CD4-positive, alpha-beta T cell (primary cell): ENCODE results near the gene BRK1. TPM values are rescaled to one million over a fixed set of nuclear protein-coding genes. Genes with fewer than 3 reads are reported as not detected.
"Not testable (repeated sequence)": the region's sequence is repeated elsewhere in the genome, so short reads cannot be mapped to it uniquely, and the experiment has no call there.

Experiments
- ATAC-seq: fragments of 200-7000 bp; cut with Tn5 transposase; one replicate; pipeline ENCODE4 v1.10.0; 2022; ENCODE audit warnings: mild to moderate bottlenecking; ENCODE audit not compliant: poor library complexity
- CTCF ChIA-PET: fragments of 350-600 bp; sonication (Branson Sonifier 250); formaldehyde crosslinking; loops from one replicate; lab custom pipeline; 2021; ENCODE audit warnings: antibody characterized with exemption, inconsistent platforms; lab: Charles Lee
- POLR2A ChIA-PET: fragments of 350-600 bp; sonication (Branson Sonifier 250); formaldehyde crosslinking; loops from one replicate; lab custom pipeline; 2021; ENCODE audit warnings: antibody characterized with exemption, inconsistent platforms; lab: Charles Lee
- DNase-seq, 14 experiments: peaks; one replicate each; pipeline ENCODE4 v3.0.0-alpha.2; 2013 to 2020; ENCODE audit warnings: mixed read lengths in 2 of 14
- H3K27ac ChIP-seq, 2 donors: one replicate each; pipeline versions ENCODE4 v1.5.1 to v1.7.0; 2013; ENCODE audit warnings: low read length in 2 of 2, low read depth in 1 of 2, mild to moderate bottlenecking in 1 of 2
- H3K27me3 ChIP-seq, 2 experiments: 1 replicate in 1 of 2; 2 replicates in 1 of 2; pipeline versions ENCODE4 v1.6.1 to v1.7.0; 2013; ENCODE audit warnings: low read length in 2 of 2, control low read depth in 1 of 2, mild to moderate bottlenecking in 1 of 2, moderate library complexity in 1 of 2; ENCODE audit not compliant: insufficient read depth in 2 of 2, control insufficient read depth in 1 of 2
- H3K36me3 ChIP-seq: one replicate; pipeline ENCODE4 v1.6.1; 2013; ENCODE audit warnings: low read length, control low read depth; ENCODE audit not compliant: insufficient read depth
- H3K4me1 ChIP-seq: one replicate; pipeline ENCODE4 v1.6.1; 2013; ENCODE audit warnings: low read length, control low read depth; ENCODE audit not compliant: insufficient read depth
- H3K4me3 ChIP-seq: one replicate; pipeline ENCODE4 v1.5.1; 2013; ENCODE audit warnings: mild to moderate bottlenecking, low read length, moderate library complexity
- H3K9me3 ChIP-seq, 2 experiments: 1 replicate in 1 of 2; 2 replicates in 1 of 2; pipeline versions ENCODE4 v1.6.1 to v1.7.0; 2013; ENCODE audit warnings: low read length in 2 of 2, mild to moderate bottlenecking in 2 of 2, control low read depth in 1 of 2, moderate library complexity in 1 of 2; ENCODE audit not compliant: control insufficient read depth in 1 of 2, insufficient read depth in 1 of 2
- H3K27ac Mint-ChIP-seq: one replicate; pipeline ENCODE4 v1.8.0; 2020; ENCODE audit warnings: mixed read lengths
- H3K27me3 Mint-ChIP-seq: one replicate; pipeline ENCODE4 v1.8.0; 2021; ENCODE audit warnings: mixed read lengths
- H3K36me3 Mint-ChIP-seq: one replicate; pipeline ENCODE4 v1.8.0; 2021; ENCODE audit warnings: low read depth, mixed read lengths
- H3K4me1 Mint-ChIP-seq: one replicate; pipeline ENCODE4 v1.8.0; 2021; ENCODE audit warnings: low read depth, mixed read lengths
- H3K4me3 Mint-ChIP-seq: one replicate; pipeline ENCODE4 v1.8.0; 2020; ENCODE audit warnings: mild to moderate bottlenecking, mixed read lengths
- H3K9me3 Mint-ChIP-seq: one replicate; pipeline ENCODE4 v1.8.0; 2020; ENCODE audit warnings: mixed read lengths
- CTCF ChIP-seq: fragments of 200-600 bp; IDR thresholded peaks from one replicate; pipeline ENCODE4 v1.8.0; 2022; ENCODE audit warnings: antibody characterized with exemption, mild to moderate bottlenecking
- intact Hi-C, 2 experiments: fragments of 100-400 bp; cut with DNase I in 1 of 2; cut with micrococcal nuclease in 1 of 2; formaldehyde crosslinking; loops; one replicate each; pipeline versions ENCODE4 v1.15.1 to v1.9.0; 2023 to 2025; cut with DNase I, micrococcal nuclease
- polyA plus RNA-seq, 2 donors: library from polyadenylated mRNA; unstranded; fragments of 120-200 nt; gene quantifications; one replicate each; pipeline ENCODE4 v1.2.1, GENCODE V29; 2013
- total RNA-seq, 174 experiments: library from RNA in 2 of 174; stranded (reverse) in 2 of 174; gene quantifications; one replicate each; pipeline ENCODE4 v1.2.3 and lab custom pipeline; 2021 to 2026

The BRK1 gene
- 10 to 100 TPM; 33.1 to 33.8 TPM for total RNA-seq
- 131 TPM for polyA plus RNA-seq (2013, experiment 1 of 2)
- 113 TPM for polyA plus RNA-seq (2013, experiment 2 of 2)
- total RNA-seq (lab: John Stamatoyannopoulos, UW): 32.4 to 97.3 (median 58.7) reads per million in 172 experiments

GRCh38 chr3:10115326-10116137 is at the start of gene BRK1:
BRK1 (plus strand) TSS chr3:10115675; CDS start chr3:10115702, 27 bp downstream.
- Mint-ChIP-seq H3K4me3 (peak within 1 kb of the TSS; percentile 95), H3K27me3 (no peaks in the 10 kb centered on the region), H3K4me1 (peaks cover 36% of the 10 kb centered on the region), H3K36me3 (peaks cover 30% of the 10 kb centered on the region), H3K9me3 (no peaks in the 10 kb centered on the region), H3K27ac (peak within 1 kb of the TSS; percentile 88)
- TF ChIP-seq CTCF: no peak
- no peaks in the 10 kb centered on the region for H3K27me3 ChIP-seq
- H3K4me3 ChIP-seq: peak within 1 kb of the TSS; percentile 98
- POLR2A ChIA-PET: interaction anchor here (0.6 to 2.1 kb wide), 6 partner anchors 26 to 183 kb away, joined by 3 to 7 read pairs (median 4); partner anchors contain the start of genes CRELD1, TATDN2 and VHL
- ATAC-seq (peak; percentile 97), DNase-seq (peak; percentile 83 to 98 (median 92))
- no peaks in the 10 kb centered on the region for H3K9me3 ChIP-seq
- H3K36me3 ChIP-seq: peaks cover 4% of the 10 kb centered on the region
- CTCF ChIA-PET: no interaction called here
- intact Hi-C loops: loop anchor here (1.0 to 10.0 kb wide), 8 partner anchors 25 to 225 kb away; partner anchors contain the start of genes CRELD1 (in 1 of the 2), FANCD2 (in 1 of the 2), JAGN1 (in 1 of the 2) and SEC13 (in 1 of the 2)
- H3K4me1 ChIP-seq: peaks cover 41% of the 10 kb centered on the region
- peak within 1 kb of the TSS; percentile 64 to 74 for H3K27ac ChIP-seq

GRCh38 chr3:10070077-10070476 is 45.4 kb upstream of the BRK1 start:
- DNase-seq, H3K4me1 Mint-ChIP-seq, H3K4me1 ChIP-seq, POLR2A ChIA-PET, H3K9me3 Mint-ChIP-seq, intact Hi-C loops, H3K4me3 ChIP-seq, CTCF ChIA-PET, H3K27ac Mint-ChIP-seq, H3K4me3 Mint-ChIP-seq, H3K9me3 ChIP-seq, H3K36me3 ChIP-seq, H3K27me3 Mint-ChIP-seq, H3K27ac ChIP-seq, ATAC-seq, H3K27me3 ChIP-seq: not testable (repeated sequence)
- peaks cover 37% of the 10 kb centered on the region for H3K36me3 Mint-ChIP-seq

- intact Hi-C loops: no loop called here
These were observed 40.8 kb upstream of the BRK1 start for GRCh38 chr3:10074666-10075065.

More at GRCh38 chr3:10074666-10075065, 40.8 kb upstream of the BRK1 start:
- no peaks in the 10 kb centered on the region for H3K27me3 Mint-ChIP-seq
- CTCF ChIA-PET: no interaction called here
- Histone ChIP-seq H3K36me3 (no peaks in the 10 kb centered on the region), H3K9me3 (no peaks in the 10 kb centered on the region), H3K27ac (no peak overlapping the region), H3K4me1 (no peaks in the 10 kb centered on the region), H3K4me3 (no peak overlapping the region), H3K27me3 (no peaks in the 10 kb centered on the region)
- DNase-seq (no peak), ATAC-seq (no peak)
- POLR2A ChIA-PET: no interaction called here
- H3K27ac Mint-ChIP-seq: no peak overlapping the region
- no peaks in the 10 kb centered on the region for H3K4me1 Mint-ChIP-seq
- no peak for TF ChIP-seq CTCF
- H3K4me3 Mint-ChIP-seq: no peak overlapping the region
- no peaks in the 10 kb centered on the region for H3K9me3 Mint-ChIP-seq
- peaks cover 15% of the 10 kb centered on the region for H3K36me3 Mint-ChIP-seq
